ENCODE results near the gene ATXN7L2.

The ATXN7L2 gene

GRCh38 chr1:109527098-109527811, 43.5 kb downstream of the ATXN7L2 start:
- no peak for DNase-seq (ENCODE audit: low spot score)

- DNase-seq (ENCODE audit: low spot score), result no peak
Measured at GRCh38 chr1:109527846-109528695, 44.4 kb downstream of the ATXN7L2 start.

DNA sequence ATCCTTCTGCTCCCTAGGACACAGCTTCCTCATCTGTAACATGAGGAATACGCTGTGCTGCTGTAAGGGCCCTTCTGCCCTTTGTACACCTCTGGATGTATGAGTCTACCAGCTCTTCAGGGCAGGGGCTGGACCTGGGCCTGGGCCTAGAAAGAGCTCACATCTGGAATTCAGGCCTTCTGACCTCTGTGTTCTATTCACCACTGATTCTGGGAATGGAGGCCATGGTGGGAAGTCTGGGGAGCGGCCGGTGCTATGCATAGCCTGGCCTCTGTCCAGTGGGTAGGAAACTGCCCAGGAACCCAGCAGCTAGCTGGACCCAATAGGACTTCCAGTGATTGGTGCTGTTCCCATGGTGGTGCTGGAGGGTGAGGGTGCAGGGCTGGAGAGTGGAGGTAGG, 45.0 kb downstream of the ATXN7L2 start:
- DNase-seq (ENCODE audit: low spot score), result no peak

DNA sequence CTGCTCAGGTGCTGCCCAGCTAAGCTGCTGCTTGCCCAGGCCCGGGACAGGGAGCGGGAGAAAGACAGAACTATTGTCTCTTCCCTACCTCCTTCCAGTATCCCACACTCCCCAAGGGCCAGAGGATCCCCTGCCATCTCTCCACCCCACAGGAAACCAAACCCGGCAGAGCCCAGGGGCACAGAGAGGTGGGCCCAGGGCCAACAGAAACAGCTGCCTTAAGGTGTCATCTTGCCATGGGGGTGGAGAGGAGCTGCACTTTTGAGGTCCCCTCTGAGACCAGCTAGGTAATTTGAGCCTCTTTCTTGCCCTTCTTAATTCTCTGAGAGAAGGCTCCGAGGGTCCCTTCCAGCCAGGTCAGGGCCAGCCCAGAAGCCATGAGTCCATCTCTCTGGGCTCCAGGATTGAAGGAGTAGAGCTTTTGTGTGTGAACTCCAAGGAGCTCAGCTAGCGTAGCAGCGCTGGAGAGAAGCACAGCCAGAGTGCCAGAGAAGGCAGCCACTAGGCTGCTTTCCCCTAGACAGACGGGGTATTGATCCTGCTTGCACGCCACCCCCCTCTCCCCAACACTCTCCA, 46.3 kb downstream of the ATXN7L2 start:
- DNase-seq (ENCODE audit: low spot score), result no peak

- DNase-seq (ENCODE audit: low spot score), result no peak
Measured at GRCh38 chr1:109530457-109531087, 46.9 kb downstream of the ATXN7L2 start.

DNA sequence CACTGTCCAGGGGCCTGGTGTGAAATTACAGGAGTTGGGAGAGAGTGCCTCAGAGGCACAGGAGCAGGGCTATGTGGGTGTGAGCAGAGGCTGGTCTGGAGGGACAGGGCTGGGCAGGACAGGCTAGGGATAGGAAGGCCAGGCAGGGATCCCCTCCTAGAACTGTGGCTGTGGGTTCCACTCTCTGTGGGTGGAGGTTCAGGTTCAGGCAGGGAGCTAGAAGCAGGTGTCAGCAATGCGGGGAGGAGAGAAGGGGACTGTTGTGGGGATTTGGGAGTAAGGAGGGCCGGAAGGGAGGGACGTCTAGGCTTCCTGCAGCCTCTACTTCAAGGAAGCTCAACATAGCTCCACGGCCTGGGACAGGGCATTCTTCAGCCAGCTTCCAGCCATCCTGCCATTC, 47.7 kb downstream of the ATXN7L2 start:
- no peak for DNase-seq (ENCODE audit: low spot score)

GRCh38 chr1:109531826-109532364, 48.2 kb downstream of the ATXN7L2 start:
- DNase-seq (ENCODE audit: low spot score), result no peak

DNA sequence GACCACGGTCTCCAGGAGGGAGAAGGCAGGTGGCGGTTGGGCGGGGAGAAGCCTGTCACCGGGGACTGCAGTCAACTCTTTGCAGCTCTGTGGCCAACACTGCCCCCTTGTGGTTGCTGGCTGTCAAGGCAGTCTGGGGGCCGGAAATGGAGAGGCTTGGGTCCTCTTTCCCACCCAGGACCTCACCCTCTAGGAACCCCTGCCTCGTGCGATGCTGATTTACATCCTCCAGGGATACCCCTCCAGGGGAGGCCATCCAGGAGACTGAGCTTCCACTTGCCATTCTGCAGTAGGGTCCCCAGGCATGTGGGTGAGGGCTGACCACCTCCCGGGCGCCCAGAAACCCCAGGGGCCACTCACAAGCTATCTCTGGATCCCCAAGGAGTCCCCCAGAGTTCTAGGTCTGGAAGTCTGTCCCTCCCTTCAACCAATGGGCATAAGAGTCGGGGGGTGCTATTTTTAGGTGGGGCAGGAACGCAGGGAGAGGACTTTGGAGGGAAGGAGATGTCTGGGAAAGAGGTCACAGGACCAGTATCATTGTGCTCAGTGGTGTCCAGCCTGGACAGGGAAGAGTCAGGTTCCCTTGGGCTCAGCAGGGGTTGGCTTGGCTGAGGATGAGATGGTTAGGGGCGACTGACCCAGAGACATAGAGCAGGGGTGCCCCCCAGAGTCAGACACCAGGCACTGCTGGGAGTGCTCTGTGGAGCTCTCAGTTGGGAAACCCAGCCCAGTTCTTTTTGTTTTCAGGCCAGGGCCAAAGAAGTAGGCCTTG, 48.8 kb downstream of the ATXN7L2 start:
- peak; percentile 91 for DNase-seq (ENCODE audit: low spot score)

DNA sequence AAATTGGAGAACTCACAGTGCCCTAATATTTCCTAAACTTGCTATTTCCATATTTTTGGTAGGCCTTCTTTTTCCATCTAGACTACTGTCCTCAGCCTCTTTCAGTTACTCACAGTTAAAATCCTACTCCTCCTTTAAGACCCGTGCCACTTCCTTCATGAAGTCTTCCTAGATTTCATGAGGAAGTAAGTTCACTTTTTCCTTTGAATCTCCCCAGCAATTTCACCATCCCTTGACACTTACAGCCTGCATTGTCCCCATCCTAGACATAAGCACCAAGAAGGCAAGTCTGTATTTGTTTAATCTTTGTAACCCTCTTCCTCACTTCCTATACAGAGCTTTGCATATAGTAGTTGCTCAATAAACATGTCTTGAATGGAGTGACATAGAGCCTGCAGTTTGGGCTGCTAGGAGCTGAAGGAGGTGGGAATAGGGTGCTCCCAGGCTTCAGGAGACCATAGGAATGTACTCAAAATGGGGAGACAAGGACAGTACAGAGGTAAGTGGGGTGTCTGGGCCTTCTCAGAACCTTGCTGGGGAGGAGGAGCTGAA, 50.7 kb downstream of the ATXN7L2 start:
- DNase-seq (ENCODE audit: low spot score), result no peak

- no peak for DNase-seq (ENCODE audit: low spot score)
Measured at GRCh38 chr1:109535481-109535880, 51.8 kb downstream of the ATXN7L2 start.

- DNase-seq (ENCODE audit: low spot score), result no peak
Measured at GRCh38 chr1:109535971-109536491, 52.3 kb downstream of the ATXN7L2 start.

DNA sequence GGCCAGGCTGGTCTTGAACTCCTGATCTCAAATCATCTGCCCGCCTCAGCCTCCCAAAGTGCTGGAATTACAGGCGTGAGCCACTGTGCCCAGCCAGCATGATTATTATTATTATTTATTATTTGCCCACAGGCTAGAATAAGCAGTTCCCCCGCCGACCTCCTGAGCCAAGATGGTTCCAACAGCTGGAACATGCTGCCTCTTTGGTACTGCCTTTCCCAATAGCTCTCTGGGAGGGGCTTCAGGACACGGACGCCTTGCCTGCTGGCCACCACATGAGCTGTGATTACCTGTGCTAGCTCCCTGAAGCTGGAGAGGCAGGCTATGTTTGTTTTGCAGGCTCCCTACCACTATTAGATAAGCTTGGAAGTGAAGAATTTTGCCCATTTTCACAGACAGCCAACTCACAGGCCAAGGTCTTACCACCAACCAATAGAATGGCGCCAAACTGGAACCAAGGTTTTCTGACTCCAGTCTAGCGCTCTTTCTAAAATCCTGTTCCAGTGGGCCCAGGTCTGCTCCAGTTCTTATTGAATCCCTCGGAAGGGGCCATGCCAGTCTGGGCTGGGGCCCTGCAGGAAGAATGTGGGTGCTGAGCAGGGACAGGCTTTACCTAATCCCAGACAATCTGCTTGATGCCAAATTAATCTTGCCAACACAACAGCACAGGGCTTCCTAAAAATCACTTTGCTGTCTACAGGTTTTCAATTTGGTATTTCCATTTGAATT, 53.9 kb downstream of the ATXN7L2 start:
- no peak for DNase-seq (ENCODE audit: low spot score)

GRCh38 chr1:109538827-109539555, 55.3 kb downstream of the ATXN7L2 start:
- no peak for DNase-seq (ENCODE audit: low spot score)

DNA sequence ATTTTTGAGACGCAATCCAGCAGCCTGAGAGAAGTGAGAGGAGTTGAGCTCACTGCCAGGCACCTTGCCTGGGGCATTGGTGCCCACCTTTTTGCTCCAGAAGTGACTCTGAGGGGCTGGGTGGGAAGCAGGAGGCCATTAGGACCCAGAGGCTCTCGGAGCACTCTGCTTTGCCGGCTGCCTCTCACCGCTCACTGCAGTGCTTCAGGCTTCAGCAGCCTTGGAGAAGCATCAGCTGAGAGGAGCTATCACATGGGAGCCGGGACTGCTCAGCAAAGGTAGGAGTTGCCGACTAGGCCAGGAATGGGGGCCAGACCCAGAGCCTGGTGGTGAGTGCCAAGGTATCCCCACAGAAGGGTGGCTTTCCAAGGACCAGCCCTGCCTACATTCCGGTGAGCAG, 56.0 kb downstream of the ATXN7L2 start, which contains the start of gene GPR61:
Gene GPR61, plus strand, starts transcription at position 197 of the 400 bp plus-strand sequence. CDS start 3,151 bp downstream, outside the sequence.
- DNase-seq (ENCODE audit: low spot score), result no peak

- no peak for DNase-seq (ENCODE audit: low spot score)
Measured at GRCh38 chr1:109541102-109541501, 57.4 kb downstream of the ATXN7L2 start.

Measured in CD4-positive, alpha-beta T cell treated with Interleukin-2 at 100 ng/mL for 4 hours (primary cell).